ENCODE data around the gene CDHR4. TPM values are rescaled to one million over a fixed set of nuclear protein-coding genes. Genes with fewer than 3 reads are reported as not detected.
"Not testable (repeated sequence)": the region's sequence is repeated elsewhere in the genome, so short reads cannot be mapped to it uniquely, and the experiment has no call there.

CDHR4 gene
- total RNA-seq, 1 donor from 2014 or later: not detected

DNA sequence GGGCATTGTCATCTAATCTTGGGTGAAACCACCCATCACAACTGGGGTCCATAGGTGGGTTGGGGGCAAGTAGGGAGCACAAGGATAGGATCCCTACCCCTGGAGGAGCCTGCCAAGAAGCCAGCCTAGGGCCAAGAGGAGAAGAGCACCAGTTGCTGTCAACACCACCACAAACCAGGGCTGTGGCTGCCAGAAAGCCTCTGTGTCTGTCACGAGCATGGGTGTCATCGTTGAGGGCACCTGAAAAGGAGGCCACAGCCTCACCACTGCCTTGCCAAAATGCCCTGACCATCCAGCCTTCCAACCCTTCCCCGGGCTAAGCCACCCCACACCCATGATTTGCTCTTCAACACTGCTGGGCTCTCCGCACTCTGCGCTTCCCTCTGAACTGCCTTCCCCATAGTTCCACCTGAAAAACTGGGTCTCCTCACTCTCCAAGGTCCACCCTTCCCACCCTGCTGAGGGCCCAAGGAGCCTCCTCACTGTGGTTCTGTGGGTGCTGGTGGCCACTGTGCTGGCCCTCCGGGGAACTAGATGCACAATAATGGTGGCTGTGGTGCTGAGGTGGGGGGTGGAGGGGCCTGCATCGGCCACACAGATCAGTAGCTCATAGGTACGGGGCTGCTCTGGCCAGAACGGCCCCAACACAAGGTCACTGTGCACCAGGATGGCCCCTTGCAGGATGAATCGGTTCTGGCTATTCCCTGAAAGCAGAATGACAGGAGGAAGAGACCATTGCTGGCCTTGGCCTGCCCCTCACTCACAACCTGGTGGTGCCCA, 7.1 kb downstream of the CDHR4 start:
- no peaks in the 10 kb centered on the region for H3K27me3 ChIP-seq (ENCODE audit: control insufficient read depth in 3 of 3, insufficient read depth in 3 of 3, low read length in 3 of 3)
- H3K9me3 ChIP-seq (ENCODE audit: control insufficient read depth in 3 of 3, low read length in 3 of 3): no peaks in the 10 kb centered on the region
- H3K27ac ChIP-seq (ENCODE audit: low read depth, low read length): no peak overlapping the region
- H3K36me3 ChIP-seq (ENCODE audit: control insufficient read depth in 3 of 3, insufficient read depth in 3 of 3, low read length in 3 of 3): no peaks in the 10 kb centered on the region
- H3K9ac ChIP-seq (ENCODE audit: low read depth in 1 of 3, low read length in 3 of 3): no peak overlapping the region
- H3K4me1 ChIP-seq (ENCODE audit: control insufficient read depth in 3 of 3, insufficient read depth in 3 of 3, low read length in 3 of 3): no peaks in the 10 kb centered on the region
- no peak overlapping the region for H3K4me3 ChIP-seq (ENCODE audit: low read length in 3 of 3)

DNA sequence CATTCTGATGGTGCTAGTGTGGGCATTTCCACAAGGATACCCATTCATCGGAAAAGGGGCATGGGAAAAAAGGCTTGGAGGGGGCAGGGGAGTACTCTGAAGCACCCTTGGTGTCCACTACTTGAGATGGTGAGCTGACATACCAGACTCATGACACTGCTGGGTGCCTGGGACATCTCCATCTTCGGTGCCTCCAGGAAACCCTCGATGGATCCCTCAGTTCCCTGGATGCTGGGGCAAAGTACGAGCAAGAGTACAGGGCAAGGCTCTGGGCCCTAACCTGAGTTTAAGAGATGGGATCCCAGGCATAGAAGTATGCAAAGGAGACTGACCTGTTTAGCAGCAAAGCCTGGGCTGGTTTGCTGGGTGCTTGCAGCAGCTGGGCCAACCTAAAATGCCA, 8.1 kb downstream of the CDHR4 start:
- Histone ChIP-seq H3K4me1 (ENCODE audit: control insufficient read depth in 3 of 3, insufficient read depth in 3 of 3, low read length in 3 of 3) (peaks cover 6 to 9% (median 8%) of the 10 kb centered on the region in 3 donors), H3K9ac (ENCODE audit: low read depth in 1 of 3, low read length in 3 of 3) (no peak overlapping the region), H3K4me3 (ENCODE audit: low read length in 3 of 3) (no peak overlapping the region), H3K27ac (ENCODE audit: low read depth, low read length) (no peak overlapping the region), H3K9me3 (ENCODE audit: control insufficient read depth in 3 of 3, low read length in 3 of 3) (no peaks in the 10 kb centered on the region), H3K36me3 (ENCODE audit: control insufficient read depth in 3 of 3, insufficient read depth in 3 of 3, low read length in 3 of 3) (no peaks in the 10 kb centered on the region), H3K27me3 (ENCODE audit: control insufficient read depth in 3 of 3, insufficient read depth in 3 of 3, low read length in 3 of 3) (no peaks in the 10 kb centered on the region)

DNA sequence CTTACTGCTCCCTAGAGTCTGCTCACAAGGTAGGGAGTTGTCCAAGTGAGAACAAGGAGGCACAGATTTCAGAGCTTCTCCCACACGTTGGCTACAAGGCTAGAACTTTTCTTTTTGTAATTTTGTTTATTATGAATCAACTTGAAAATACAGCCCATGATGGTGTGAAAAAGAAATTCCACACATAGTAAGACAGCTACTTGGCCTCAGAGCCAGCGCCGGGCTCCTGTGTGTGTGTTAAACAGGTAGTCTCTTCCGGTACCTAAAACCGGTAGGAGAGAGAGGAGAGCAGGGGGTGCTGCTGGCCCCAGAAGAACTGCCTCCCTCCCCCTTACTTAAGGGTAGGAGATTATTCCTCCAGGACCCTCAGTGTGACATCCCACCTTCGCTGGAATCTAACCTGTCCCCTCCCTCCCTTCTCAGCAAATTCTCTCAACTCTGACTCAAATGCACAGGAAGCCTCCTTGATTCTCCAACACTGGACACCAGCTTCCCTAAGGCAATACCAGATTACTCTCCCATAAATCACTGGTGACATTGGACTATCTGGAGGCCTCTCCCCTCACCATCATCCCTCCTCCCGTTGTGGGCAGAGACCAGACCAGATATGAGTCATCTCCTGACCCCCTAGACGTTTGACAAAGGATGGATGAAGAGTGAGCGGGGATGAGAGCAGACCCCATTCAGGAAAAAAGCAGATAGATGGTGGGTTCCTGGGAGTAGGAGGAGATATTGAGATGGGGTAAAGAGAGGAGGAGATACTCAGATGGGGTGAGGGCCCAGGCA, 8.9 kb downstream of the CDHR4 start:
- Histone ChIP-seq H3K27me3 (ENCODE audit: control insufficient read depth in 3 of 3, insufficient read depth in 3 of 3, low read length in 3 of 3) (no peaks in the 10 kb centered on the region), H3K4me3 (ENCODE audit: low read length in 3 of 3) (no peak overlapping the region), H3K36me3 (ENCODE audit: control insufficient read depth in 3 of 3, insufficient read depth in 3 of 3, low read length in 3 of 3) (peaks cover 0 to under 1% (median 0%) of the 10 kb centered on the region in 3 donors), H3K27ac (ENCODE audit: low read depth, low read length) (no peak overlapping the region), H3K4me1 (ENCODE audit: control insufficient read depth in 3 of 3, insufficient read depth in 3 of 3, low read length in 3 of 3) (peaks cover 6 to 9% (median 8%) of the 10 kb centered on the region in 3 donors), H3K9me3 (ENCODE audit: control insufficient read depth in 3 of 3, low read length in 3 of 3) (no peaks in the 10 kb centered on the region), H3K9ac (ENCODE audit: low read depth in 1 of 3, low read length in 3 of 3) (no peak overlapping the region)

DNA sequence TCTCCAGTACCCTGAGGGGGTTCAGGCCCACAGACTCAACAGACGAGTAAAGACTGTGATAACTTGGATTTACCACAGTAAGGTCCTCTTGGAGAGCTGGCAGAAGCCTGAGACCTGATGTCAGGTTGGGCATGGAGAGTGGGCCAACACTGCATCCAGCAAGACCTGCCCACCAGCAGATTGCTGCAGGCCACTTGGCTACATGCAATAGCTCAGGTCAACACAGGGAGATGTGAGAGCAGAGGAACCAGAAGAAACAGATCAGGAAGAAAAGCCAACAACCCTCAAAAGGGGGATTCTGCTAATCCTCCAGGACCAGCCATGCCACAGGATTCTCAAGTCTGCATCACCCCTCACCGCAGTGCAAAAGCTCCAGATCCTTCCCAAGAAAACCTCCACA, 11.6 kb downstream of the CDHR4 start:
- peaks cover 14 to 21% (median 18%) of the 10 kb centered on the region in 3 donors for H3K4me1 ChIP-seq (ENCODE audit: control insufficient read depth in 3 of 3, insufficient read depth in 3 of 3, low read length in 3 of 3)
- no peak overlapping the region for H3K9ac ChIP-seq (ENCODE audit: low read depth in 1 of 3, low read length in 3 of 3)
- peaks cover 0 to 2% (median 0%) of the 10 kb centered on the region in 3 donors for H3K36me3 ChIP-seq (ENCODE audit: control insufficient read depth in 3 of 3, insufficient read depth in 3 of 3, low read length in 3 of 3)
- no peak overlapping the region for H3K4me3 ChIP-seq (ENCODE audit: low read length in 3 of 3)
- no peaks in the 10 kb centered on the region for H3K9me3 ChIP-seq (ENCODE audit: control insufficient read depth in 3 of 3, low read length in 3 of 3)
- H3K27ac ChIP-seq (ENCODE audit: low read depth, low read length): no peak overlapping the region
- no peaks in the 10 kb centered on the region for H3K27me3 ChIP-seq (ENCODE audit: control insufficient read depth in 3 of 3, insufficient read depth in 3 of 3, low read length in 3 of 3)

DNA sequence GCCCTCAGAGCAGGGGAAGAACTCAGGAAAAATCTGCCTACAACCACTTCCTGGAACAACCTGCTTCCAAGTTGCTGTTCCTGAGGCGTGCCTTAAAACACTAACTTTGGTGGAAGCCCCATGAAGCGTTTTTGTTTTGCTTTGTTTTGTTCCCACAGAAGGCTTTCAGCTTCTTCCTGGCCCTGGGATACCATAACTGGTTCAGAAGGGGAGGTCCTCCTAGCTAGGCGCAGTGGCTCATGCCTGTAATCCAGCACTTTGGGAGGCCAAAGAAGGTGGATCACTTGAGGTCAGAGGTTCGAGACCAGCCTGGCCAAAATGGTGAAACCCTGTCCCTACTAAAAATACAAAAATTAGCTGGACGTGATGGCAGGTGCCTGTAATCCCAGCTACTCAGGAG, 12.1 kb downstream of the CDHR4 start:
- H3K4me3 ChIP-seq (ENCODE audit: low read length in 3 of 3): no peak overlapping the region
- H3K9ac ChIP-seq (ENCODE audit: low read depth in 1 of 3, low read length in 3 of 3): no peak overlapping the region
- peak overlapping the region; percentile 89 for H3K27ac ChIP-seq (ENCODE audit: low read depth, low read length)
- H3K27me3 ChIP-seq (ENCODE audit: control insufficient read depth in 3 of 3, insufficient read depth in 3 of 3, low read length in 3 of 3): no peaks in the 10 kb centered on the region
- H3K36me3 ChIP-seq (ENCODE audit: control insufficient read depth in 3 of 3, insufficient read depth in 3 of 3, low read length in 3 of 3): peaks cover 0 to 2% (median under 1%) of the 10 kb centered on the region in 3 donors
- no peaks in the 10 kb centered on the region for H3K9me3 ChIP-seq (ENCODE audit: control insufficient read depth in 3 of 3, low read length in 3 of 3)
- peaks cover 14 to 21% (median 18%) of the 10 kb centered on the region in 3 donors for H3K4me1 ChIP-seq (ENCODE audit: control insufficient read depth in 3 of 3, insufficient read depth in 3 of 3, low read length in 3 of 3)

DNA sequence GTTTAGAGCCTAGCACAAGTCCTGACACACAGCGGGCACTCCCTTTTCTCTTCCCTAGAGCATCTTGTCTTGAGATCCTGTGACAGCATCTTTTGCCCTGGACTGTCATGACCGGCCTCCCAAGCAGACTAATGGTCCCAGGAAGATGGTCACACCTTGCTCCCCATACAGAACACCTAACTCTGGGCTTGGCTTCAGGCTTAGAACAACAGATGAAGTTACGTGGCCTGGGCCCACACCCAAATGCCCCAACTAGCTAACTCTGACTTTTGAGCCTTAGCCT, 12.6 kb downstream of the CDHR4 start:
- Histone ChIP-seq H3K27me3 (ENCODE audit: control insufficient read depth in 3 of 3, insufficient read depth in 3 of 3, low read length in 3 of 3) (no peaks in the 10 kb centered on the region), H3K4me3 (ENCODE audit: low read length in 3 of 3) (peak overlapping the region; percentile 64 to 77 (median 68)), H3K27ac (ENCODE audit: low read depth, low read length) (peak overlapping the region; percentile 89), H3K9me3 (ENCODE audit: control insufficient read depth in 3 of 3, low read length in 3 of 3) (no peaks in the 10 kb centered on the region), H3K36me3 (ENCODE audit: control insufficient read depth in 3 of 3, insufficient read depth in 3 of 3, low read length in 3 of 3) (peaks cover 0 to 4% (median 2%) of the 10 kb centered on the region in 3 donors), H3K9ac (ENCODE audit: low read depth in 1 of 3, low read length in 3 of 3) (peak overlapping the region; percentile 76 to 93 (median 82)), H3K4me1 (ENCODE audit: control insufficient read depth in 3 of 3, insufficient read depth in 3 of 3, low read length in 3 of 3) (peaks cover 14 to 21% (median 18%) of the 10 kb centered on the region in 3 donors)

DNA sequence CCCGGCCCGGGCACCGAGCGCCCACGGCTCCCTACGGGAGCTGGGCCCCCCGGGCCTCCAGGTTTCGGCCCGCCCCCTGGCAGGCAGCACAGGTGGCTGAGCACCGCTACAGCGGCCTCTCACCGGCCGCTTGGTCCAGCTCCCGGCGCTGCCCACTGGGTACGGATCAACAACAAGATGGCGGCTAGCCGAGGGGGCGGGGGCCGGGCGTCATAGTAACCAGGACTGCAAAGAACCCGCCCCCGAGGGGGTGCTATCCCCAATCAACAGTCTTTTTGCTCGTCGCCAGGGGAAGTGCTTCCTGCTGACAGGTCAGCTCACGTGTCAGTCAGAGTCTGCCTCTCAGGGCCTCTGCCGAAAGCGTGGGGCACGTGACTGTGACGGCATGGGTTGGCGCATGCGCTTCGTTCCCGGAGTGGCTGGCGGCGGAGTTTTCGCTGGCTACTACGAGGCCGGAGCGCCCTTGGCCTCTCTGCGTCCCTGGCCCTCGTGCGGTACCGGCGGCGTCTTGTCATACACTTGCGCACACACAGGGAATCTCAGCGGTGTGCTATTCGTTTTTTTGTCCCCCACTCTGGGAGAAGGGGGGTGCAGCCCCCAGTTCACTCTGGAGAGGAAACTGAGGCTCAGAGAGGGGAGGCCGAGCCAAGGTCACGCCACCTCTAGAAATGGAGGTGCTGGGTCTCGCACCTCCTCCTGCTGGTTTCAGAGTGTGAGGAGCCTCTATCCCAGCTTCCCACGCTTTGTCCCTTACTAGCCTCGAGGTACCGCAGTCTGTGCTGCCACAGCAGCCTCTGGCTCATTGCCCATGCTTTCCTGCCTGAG, 13.1 kb downstream of the CDHR4 start, which contains the start of gene IP6K1:
TSS of gene IP6K1 (minus strand) at position 186 of the 825 bp plus-strand sequence. CDS start 38,502 bp downstream, outside the sequence.
- H3K4me1 ChIP-seq (ENCODE audit: control insufficient read depth in 3 of 3, insufficient read depth in 3 of 3, low read length in 3 of 3): peaks cover 15 to 23% (median 18%) of the 10 kb centered on the region in 3 donors
- H3K36me3 ChIP-seq (ENCODE audit: control insufficient read depth in 3 of 3, insufficient read depth in 3 of 3, low read length in 3 of 3): peaks cover 0 to 6% (median 3%) of the 10 kb centered on the region in 3 donors
- H3K27me3 ChIP-seq (ENCODE audit: control insufficient read depth in 3 of 3, insufficient read depth in 3 of 3, low read length in 3 of 3): no peaks in the 10 kb centered on the region
- peak within 1 kb of the TSS; percentile 89 for H3K27ac ChIP-seq (ENCODE audit: low read depth, low read length)
- peak within 1 kb of the TSS; percentile 72 to 92 (median 90) for H3K4me3 ChIP-seq (ENCODE audit: low read length in 3 of 3)
- peak within 1 kb of the TSS; percentile 82 to 93 (median 91) for H3K9ac ChIP-seq (ENCODE audit: low read depth in 1 of 3, low read length in 3 of 3)
- H3K9me3 ChIP-seq (ENCODE audit: control insufficient read depth in 3 of 3, low read length in 3 of 3): no peaks in the 10 kb centered on the region

DNA sequence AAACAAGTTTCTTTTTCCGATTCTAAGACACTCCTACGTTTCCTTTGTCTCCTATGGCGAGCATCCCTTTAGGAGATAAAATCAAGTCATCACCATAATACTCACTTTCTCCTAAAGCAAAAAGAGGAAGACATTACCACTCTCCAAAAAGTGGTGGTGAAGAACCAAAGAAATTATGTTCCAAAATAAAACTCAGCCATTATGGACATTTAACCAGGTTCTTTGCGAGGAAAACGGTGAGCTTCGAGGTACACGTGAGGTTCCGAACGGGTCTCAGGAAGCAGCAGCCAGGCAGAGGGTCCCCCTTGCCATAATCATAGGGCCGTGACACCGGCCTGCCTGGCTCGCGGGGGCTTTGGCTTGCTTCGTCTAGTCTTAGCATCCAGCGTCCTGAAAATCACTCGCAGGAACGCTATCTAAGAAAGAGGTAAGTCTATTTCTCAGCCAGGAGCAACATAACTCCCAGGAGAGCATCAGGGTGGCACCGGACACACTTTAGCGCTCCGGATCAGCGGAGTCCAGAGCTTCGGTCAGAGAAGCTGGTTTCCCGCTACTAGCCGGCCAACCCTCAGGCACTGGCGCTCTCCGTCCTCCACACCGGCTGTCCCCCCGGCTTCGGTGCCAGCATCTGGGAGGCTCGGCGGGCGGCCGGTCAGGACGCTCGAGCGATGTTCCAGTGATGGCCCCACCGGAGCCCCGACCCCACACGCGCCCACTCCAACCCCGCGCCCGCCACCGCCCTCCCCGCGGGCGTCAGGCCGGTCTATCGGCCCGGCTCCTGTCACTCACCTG, 13.9 kb downstream of the CDHR4 start:
- Histone ChIP-seq H3K4me3 (ENCODE audit: low read length in 3 of 3) (peak overlapping the region; percentile 72 to 92 (median 90)), H3K9ac (ENCODE audit: low read depth in 1 of 3, low read length in 3 of 3) (peak overlapping the region; percentile 82 to 92 (median 91)), H3K27me3 (ENCODE audit: control insufficient read depth in 3 of 3, insufficient read depth in 3 of 3, low read length in 3 of 3) (no peaks in the 10 kb centered on the region), H3K9me3 (ENCODE audit: control insufficient read depth in 3 of 3, low read length in 3 of 3) (no peaks in the 10 kb centered on the region), H3K36me3 (ENCODE audit: control insufficient read depth in 3 of 3, insufficient read depth in 3 of 3, low read length in 3 of 3) (peaks cover 0 to 12% (median 6%) of the 10 kb centered on the region in 3 donors), H3K4me1 (ENCODE audit: control insufficient read depth in 3 of 3, insufficient read depth in 3 of 3, low read length in 3 of 3) (peaks cover 18 to 26% (median 21%) of the 10 kb centered on the region in 3 donors), H3K27ac (ENCODE audit: low read depth, low read length) (peak overlapping the region; percentile 89)

DNA sequence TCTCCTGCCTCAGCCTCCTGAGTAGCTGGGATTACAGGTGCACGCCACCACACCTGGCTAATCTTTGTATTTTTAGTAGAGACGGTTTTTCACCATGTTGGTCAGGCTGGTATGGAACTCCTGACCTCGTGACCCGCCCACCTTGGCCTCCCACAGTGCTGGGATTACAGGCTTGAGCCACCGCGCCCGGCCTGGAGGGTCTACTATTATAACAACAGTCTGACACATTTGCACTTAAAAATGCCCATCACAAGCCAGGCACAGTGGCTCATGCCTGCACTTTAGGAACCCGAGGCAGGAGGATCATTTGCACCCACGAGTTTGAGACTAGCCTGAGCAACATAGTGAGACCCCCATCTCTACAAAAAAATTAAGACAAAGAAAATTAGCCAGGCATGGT, 17.4 kb downstream of the CDHR4 start:
- H3K4me1 ChIP-seq (ENCODE audit: control insufficient read depth in 3 of 3, insufficient read depth in 3 of 3, low read length in 3 of 3): peaks cover 20 to 30% (median 26%) of the 10 kb centered on the region in 3 donors
- not testable (repeated sequence) for H3K27ac ChIP-seq (ENCODE audit: low read depth, low read length); H3K9me3 ChIP-seq (ENCODE audit: control insufficient read depth in 3 of 3, low read length in 3 of 3); H3K27me3 ChIP-seq (ENCODE audit: control insufficient read depth in 3 of 3, insufficient read depth in 3 of 3, low read length in 3 of 3); H3K4me3 ChIP-seq (ENCODE audit: low read length in 3 of 3); H3K9ac ChIP-seq (ENCODE audit: low read depth in 1 of 3, low read length in 3 of 3)
- H3K36me3 ChIP-seq (ENCODE audit: control insufficient read depth in 3 of 3, insufficient read depth in 3 of 3, low read length in 3 of 3): peaks cover 0 to 12% (median 6%) of the 10 kb centered on the region in 3 donors
